Cardiac ventricle fibroblast (primary cell): Measurements from ENCODE around the gene EFHC1. TPM values are rescaled to one million over a fixed set of nuclear protein-coding genes. Genes with fewer than 3 reads are reported as not detected.

Experiments
- total RNA-seq: library from RNA; depleted of rRNA; stranded (reverse); fragments of >200 nt; gene quantifications from 2 replicates; pipeline ENCODE4 v1.2.3, GENCODE V29; 2015

Gene EFHC1
- total RNA-seq: 28.3 and 38.9 TPM in 2 replicates

DNA sequence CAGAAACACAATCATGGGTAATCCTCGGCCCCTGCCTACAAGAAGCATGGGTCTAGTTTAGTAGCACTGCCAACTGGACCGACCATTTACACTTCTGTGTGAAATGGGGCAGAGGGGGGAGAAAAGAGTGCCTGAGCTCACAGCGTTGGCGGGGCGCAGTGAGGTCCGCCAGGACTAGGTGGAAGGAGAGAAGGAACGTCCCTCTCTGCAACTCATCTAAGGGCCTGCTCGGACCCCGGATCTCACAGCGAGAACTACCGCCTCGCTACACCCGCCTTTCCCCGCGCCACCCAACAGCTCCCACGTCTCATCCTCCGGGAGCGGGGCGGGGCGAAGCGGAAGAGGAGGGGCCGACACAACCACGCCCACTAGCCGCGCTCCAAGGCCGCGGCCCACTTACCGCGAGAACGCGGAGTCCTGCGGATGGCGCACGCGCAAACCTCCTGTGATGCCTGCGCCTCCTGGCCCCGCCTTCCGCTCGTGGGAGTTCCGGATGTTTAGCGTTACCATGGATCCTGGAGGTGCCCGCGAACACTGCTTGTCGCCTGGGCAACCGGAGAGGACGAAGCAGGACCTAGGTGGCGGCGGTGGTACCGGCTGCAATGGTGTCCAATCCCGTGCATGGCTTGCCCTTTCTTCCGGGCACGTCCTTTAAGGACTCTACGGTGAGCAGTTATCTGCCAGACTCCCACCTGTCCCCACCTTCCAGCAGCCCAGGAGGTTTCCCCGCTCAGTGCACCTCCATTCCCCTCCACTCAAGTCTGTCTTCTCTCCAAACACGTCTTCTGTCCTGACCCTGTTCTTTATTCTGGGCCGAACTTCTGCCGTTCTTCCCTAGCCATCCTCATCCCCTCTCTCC, at the start of gene EFHC1:
TSS of gene EFHC1 (plus strand) at position 534 of the 859 bp plus-strand sequence. CDS start at position 603, 69 bp downstream.

Other genes with a start within 250 kb of the EFHC1 start
- gene IL17A, start 234.0 kb upstream of the EFHC1 start, total RNA-seq: not detected in 2 replicates
- not detected in 2 replicates for gene IL17F, start 175.8 kb upstream of the EFHC1 start, total RNA-seq
- 17.0 and 20.7 TPM in 2 replicates for gene MCM3, start 135.6 kb upstream of the EFHC1 start, total RNA-seq
- 3.8 and 4.7 TPM in 2 replicates for gene PAQR8, start 58.2 kb upstream of the EFHC1 start, total RNA-seq
- 125 and 132 TPM in 2 replicates for gene TRAM2, start 156.7 kb downstream of the EFHC1 start, total RNA-seq